Activated naive CD8-positive, alpha-beta T cell (primary cell): ENCODE measurements around the gene VAMP2.

Experiments used
- H3K27ac Mint-ChIP-seq: one replicate; pipeline ENCODE4 v1.8.0; 2021; ENCODE audit warnings: mixed read lengths
- H3K27me3 Mint-ChIP-seq: one replicate; pipeline ENCODE4 v1.8.0; 2021; ENCODE audit warnings: mixed read lengths
- H3K36me3 Mint-ChIP-seq: one replicate; pipeline ENCODE4 v1.8.0; 2021; ENCODE audit warnings: mixed read lengths
- H3K4me1 Mint-ChIP-seq: one replicate; pipeline ENCODE4 v1.8.0; 2021; ENCODE audit warnings: low read depth, mixed read lengths
- H3K4me3 Mint-ChIP-seq: one replicate; pipeline ENCODE4 v1.8.0; 2021; ENCODE audit warnings: mild to moderate bottlenecking, mixed read lengths
- H3K9me3 Mint-ChIP-seq: one replicate; pipeline ENCODE4 v1.8.0; 2021; ENCODE audit warnings: low read depth, mixed read lengths

VAMP2 gene

DNA sequence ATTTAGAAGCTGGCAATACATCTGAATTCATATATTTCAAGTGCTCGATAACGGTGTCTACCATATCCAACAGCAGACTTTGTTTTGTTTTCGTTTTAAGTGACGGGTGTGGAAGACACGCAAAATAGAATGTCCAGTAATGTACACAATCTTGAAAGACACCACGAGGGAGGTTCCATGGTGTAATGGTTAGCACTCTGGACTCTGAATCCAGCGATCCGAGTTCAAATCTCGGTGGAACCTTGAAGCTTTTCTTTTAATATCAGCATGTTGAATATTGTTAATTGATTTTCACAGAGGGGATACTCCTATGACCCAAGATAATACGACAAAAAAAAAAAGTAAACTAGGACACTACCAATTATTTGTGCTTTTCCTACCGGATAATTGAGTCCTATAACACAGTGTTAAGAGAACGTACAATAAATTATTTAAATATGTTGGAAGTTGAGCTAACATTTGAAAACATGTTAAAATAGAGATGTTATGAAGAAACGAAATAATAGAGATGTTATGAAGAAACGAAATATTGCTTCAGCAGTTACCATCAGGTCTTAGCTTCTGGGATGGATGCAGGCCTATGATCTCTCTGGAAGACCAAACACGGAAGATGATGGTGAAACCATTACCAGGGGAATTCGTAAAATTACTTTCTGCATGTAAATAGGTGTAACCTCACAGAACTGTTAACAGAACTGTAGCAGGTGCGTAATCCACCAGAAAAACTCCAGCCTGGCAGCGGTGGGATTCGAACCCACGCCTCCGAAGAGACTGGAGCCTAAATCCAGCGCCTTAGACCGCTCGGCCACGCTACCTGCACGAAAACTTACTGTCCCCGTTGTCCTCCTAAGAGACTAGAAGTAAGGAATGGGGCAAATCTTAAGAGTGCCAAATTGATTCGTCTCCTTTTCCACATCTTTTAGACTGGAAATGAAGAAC lies 42.9 kb downstream of the VAMP2 start:
- Mint-ChIP-seq H3K9me3 (no peaks in the 10 kb centered on the region), H3K4me1 (peaks cover 55% of the 10 kb centered on the region), H3K36me3 (no peaks in the 10 kb centered on the region), H3K27ac (peak overlapping the region; percentile 99), H3K27me3 (peaks cover 17% of the 10 kb centered on the region), H3K4me3 (peak overlapping the region; percentile 89)

DNA sequence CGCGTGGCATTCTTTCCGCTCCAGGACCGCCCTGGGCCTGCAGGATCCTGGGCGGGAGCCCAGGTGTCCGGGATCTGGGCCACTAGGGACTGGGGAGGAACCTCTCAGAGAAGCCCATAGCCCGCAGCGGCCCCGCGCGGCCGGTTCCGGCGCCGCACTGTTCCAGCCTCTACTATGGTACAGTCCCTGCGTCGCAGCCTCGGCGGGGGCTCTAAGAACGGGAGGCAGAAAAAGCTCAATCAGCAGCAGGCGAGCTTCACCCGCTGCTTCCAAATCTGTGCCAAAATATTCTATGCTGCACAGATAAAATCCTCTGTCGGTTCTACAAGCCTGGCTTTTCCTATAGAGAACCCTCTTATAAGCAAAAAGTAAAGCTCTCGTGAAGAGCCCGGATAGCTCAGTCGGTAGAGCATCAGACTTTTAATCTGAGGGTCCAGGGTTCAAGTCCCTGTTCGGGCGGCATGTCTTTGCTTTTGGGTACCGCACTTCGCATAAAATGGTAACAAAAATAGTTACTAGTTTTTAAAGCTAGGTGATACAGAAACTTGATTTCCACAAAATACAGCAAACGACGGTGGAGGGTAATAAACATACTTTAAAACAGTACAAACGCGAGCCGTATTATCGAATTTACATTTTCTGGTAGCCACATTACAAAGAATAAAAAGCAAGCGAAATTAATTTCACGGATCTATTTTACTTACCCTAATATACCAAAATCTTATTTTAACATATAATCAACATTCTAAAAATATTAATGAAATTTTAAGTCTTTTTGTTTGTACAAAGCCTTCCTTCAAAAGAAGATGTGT lies 43.8 kb downstream of the VAMP2 start:
- Mint-ChIP-seq H3K27me3 (peaks cover 21% of the 10 kb centered on the region), H3K27ac (peak overlapping the region; percentile 94), H3K36me3 (no peaks in the 10 kb centered on the region), H3K9me3 (no peaks in the 10 kb centered on the region), H3K4me3 (peak overlapping the region; percentile 89), H3K4me1 (peaks cover 47% of the 10 kb centered on the region)

DNA sequence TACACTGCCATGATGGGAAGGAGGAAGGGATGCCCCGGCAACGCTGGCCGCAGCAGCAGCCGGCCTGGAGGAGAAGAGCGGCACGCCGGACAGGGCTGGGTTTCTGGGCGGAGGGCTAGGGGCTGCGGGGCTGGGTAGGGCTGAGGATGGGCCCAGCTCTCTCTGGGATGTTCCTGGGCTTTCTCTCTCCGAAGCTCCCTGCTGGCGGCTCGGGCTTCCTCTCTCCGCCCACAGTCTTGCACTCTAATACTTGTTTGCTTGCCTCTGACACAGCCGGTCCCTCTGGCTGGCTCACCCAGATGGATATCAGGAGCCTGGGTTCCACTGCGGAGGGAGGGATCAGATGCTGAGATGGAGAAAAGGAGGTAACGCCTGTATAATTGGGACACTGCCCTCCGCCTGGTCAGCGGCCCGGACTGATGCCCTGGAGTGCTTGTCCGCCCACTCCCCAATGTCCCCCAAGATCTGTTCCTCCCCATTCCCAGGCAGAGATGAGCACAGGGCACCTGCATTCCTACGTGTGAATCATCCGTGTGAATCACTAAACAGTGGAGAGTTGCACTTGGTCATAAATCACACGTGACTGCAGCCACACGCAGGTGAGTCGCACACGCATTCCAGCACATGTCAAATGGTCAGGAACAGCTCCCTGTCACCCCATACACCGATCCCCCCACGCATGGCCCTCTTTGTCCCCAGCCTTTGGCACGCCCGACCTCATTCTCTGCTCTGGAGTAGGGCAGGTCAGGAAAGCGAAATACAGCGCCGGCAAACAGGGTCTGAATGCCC lies 44.6 kb downstream of the VAMP2 start, which contains the start of gene ALOXE3:
Gene ALOXE3, minus strand, starts transcription at position 535 of the 789 bp plus-strand sequence. Its CDS starts 524 bp downstream, at position 11.
- Mint-ChIP-seq H3K27ac (peak within 1 kb of the TSS; percentile 94), H3K27me3 (peaks cover 21% of the 10 kb centered on the region), H3K36me3 (no peaks in the 10 kb centered on the region), H3K4me3 (peak within 1 kb of the TSS; percentile 89), H3K4me1 (peaks cover 39% of the 10 kb centered on the region), H3K9me3 (no peaks in the 10 kb centered on the region)

DNA sequence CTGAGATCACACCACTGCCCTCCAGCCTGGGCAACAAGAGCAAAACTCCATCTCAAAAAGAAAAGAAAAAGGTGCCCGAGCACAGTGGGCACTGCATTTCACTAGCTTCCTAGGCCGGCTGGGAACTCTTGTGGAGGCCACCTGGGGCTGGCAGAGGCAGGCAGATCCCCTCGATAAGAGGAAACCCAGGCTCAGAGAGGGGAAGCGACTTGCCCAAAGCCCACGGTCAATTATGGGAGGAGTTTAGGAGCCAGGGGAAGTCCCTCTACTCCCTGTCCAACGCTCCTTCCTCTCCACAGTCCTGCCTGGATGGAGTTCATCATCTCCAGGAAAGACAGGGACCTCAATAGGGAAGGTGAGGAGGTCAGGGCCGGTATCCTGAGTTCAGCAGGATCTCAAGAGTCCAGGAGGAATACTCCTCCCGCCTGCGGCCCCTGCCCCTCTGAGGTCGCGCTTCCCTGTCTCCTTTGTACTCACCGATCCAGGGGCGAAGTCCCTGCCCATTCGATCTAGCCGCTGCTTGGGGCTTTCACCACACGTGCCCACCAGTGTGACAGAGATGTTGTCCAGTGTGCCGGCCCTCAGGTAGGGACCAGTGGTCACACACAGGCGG lies 45.3 kb downstream of the VAMP2 start:
- peaks cover 23% of the 10 kb centered on the region for H3K27me3 Mint-ChIP-seq
- H3K9me3 Mint-ChIP-seq: no peaks in the 10 kb centered on the region
- no peak overlapping the region for H3K27ac Mint-ChIP-seq
- H3K36me3 Mint-ChIP-seq: no peaks in the 10 kb centered on the region
- peak overlapping the region; percentile 89 for H3K4me3 Mint-ChIP-seq
- peaks cover 34% of the 10 kb centered on the region for H3K4me1 Mint-ChIP-seq

DNA sequence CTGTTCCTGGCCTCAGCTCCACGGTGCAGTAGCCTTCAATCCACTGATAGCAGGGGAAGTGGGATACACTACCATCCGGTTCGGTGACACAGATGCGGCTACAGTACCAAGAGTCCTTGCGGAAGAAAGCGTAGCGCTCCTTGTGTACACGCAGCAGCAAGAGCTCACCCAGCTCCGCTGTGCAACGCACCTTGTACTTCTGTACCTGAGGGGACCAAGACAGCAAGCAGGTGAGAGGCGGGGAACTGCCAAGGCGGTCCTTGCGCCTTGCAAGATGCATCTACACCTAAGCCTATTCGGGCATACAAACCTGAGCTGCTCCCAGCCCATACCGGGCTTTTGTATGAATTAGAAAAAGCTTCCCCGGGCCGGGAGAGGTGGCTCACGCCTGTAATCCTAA lies 46.0 kb downstream of the VAMP2 start:
- Mint-ChIP-seq H3K36me3 (no peaks in the 10 kb centered on the region), H3K4me1 (peaks cover 31% of the 10 kb centered on the region), H3K9me3 (no peaks in the 10 kb centered on the region), H3K27me3 (peaks cover 23% of the 10 kb centered on the region), H3K27ac (no peak overlapping the region), H3K4me3 (no peak overlapping the region)

DNA sequence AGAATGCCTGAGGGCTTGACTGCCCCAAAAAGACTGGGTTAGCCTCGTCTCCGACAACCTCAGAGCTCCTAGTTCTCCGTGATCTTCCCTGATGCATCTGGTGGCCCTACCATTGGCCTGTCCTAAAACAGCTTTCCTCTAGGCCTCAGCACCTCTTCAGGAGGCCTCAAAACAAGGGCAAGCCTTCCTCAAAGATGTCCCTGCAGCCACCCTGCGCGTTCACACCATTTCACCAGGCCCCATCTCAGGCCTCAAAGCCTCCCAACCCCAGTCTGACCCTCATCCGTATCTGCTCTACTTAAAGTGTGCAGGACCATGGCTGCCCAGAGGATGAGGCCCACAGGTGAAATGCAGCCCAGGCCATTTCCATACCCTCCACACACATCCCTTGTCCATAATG lies 51.8 kb downstream of the VAMP2 start:
- Mint-ChIP-seq H3K27ac (no peak overlapping the region), H3K36me3 (no peaks in the 10 kb centered on the region), H3K4me1 (peaks cover 1% of the 10 kb centered on the region), H3K27me3 (peaks cover 17% of the 10 kb centered on the region), H3K4me3 (peak overlapping the region; percentile 43), H3K9me3 (no peaks in the 10 kb centered on the region)

DNA sequence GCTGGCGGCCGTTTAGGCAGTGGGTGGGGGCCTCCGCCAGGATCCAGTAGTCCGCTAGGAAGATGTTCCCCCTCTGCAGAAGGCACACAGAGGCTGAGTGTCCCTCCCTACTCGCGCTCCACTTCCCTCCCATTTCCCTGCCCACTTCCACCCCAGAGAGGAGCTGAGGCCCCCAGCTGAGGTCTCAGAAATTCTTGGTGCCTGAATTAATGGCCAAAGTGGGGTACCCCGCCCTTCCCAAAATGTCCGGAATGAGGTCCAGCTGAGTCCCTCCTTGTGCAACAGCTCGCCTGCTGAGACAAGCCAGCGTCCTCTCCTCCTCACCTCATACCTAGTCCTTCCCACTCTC lies 52.3 kb downstream of the VAMP2 start:
- Mint-ChIP-seq H3K27ac (no peak overlapping the region), H3K4me3 (no peak overlapping the region), H3K4me1 (peaks cover 1% of the 10 kb centered on the region), H3K36me3 (no peaks in the 10 kb centered on the region), H3K9me3 (no peaks in the 10 kb centered on the region), H3K27me3 (peaks cover 14% of the 10 kb centered on the region)

DNA sequence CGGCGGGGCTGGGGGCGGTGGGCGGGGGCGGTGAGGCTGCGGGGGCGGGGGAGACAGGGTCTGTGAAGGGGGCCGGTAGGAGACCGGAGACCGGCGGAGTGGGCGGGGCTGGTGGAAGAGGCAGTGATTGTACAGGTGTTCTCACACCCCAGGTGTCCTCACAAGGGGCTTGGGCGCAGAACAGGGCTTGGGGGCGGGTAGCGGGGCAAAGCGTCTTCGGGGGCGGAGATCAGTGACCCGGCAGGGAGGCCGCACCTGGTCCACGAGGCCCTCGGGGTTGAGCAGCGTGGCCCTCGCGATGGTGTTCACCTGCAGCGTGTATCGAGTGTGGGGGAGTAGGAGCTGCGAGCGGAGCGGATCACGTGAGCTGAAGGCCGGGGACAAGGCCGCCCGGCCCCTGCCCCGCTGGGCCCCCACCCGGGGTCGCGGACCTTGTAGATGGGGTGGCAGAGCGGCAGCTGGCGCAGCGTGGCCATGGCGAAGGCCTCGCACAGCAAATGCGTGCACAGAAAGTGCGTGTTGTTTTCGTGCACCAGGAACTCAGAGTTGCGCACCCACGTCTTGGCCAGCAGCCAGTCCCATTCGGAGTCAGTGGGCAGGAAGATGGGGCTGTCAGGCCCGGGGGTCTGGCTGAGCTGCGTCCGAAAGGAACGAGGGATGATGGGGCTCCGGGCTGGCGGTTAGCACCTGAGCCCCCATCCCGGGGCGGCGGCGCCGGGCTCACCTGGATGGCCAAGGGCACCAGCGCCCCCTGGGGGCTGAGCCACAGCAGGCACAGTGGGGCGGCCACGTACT lies 52.9 kb downstream of the VAMP2 start:
- H3K36me3 Mint-ChIP-seq: no peaks in the 10 kb centered on the region
- H3K4me1 Mint-ChIP-seq: peaks cover 1% of the 10 kb centered on the region
- no peaks in the 10 kb centered on the region for H3K9me3 Mint-ChIP-seq
- peaks cover 8% of the 10 kb centered on the region for H3K27me3 Mint-ChIP-seq
- H3K27ac Mint-ChIP-seq: no peak overlapping the region
- H3K4me3 Mint-ChIP-seq: peak overlapping the region; percentile 73
